ENCODE results near the gene CUL3.

GRCh38 chr2:224472137-224472536, 113.0 kb downstream of the CUL3 start:
- no peak for TF ChIP-seq CTCF (IDR thresholded peaks at IDR 0.05)
- TF ChIP-seq FOXJ3 (CRISPR knock-in tag; IDR thresholded peaks at IDR 0.05; ENCODE audit: borderline replicate concordance) = no peak
- TF ChIP-seq NR2C2 (CRISPR knock-in tag; IDR thresholded peaks at IDR 0.05) = no peak
- no peak for TF ChIP-seq USF2 (CRISPR knock-in tag; IDR thresholded peaks at IDR 0.05)
- no peak for TF ChIP-seq NFYB (CRISPR knock-in tag; conservative IDR thresholded peaks at IDR 0.05; ENCODE audit: low read depth)
- TF ChIP-seq IRF1 (CRISPR knock-in tag; IDR thresholded peaks at IDR 0.05) = no peak
- no peak for TF ChIP-seq GABPB1 (CRISPR knock-in tag; IDR thresholded peaks at IDR 0.05)

Measured in WTC11 (cell line).